SH-SY5Y (cell line): Measurements from ENCODE around the gene MYL2.

Experiments used
- GATA2 ChIP-seq: IDR thresholded peaks from 2 replicates; pipeline ENCODE4 v1.6.1; 2011; ENCODE audit warnings: mild to moderate bottlenecking, low read depth, low read length
- GATA3 ChIP-seq: IDR thresholded peaks from 2 replicates; pipeline ENCODE4 v1.6.1; 2011; ENCODE audit warnings: low read depth, mild to moderate bottlenecking, low read length, moderate library complexity

DNA sequence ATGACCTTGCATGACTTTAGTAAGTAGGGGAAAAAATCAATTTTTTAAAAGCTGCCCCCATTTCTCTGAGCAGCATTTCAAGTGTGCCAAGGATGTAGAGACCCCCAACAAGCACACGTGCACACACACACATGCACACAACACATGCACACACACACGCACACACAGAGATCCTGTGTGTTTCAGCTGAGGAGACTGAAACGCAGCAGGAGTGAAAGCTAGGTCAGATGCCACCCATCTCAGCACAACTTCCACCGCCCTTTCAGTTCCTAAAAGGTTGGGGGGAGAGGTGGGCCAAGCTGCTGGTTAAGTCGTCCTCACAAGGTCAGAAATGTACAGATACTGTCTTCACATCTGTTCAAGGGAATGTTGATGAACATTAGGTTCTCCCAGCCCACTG is 13.9 kb downstream of the MYL2 start:
- no peak for TF ChIP-seq GATA2
- TF ChIP-seq GATA3 = no peak
